GM06990 (cell line): ENCODE measurements around the gene PGPEP1.

ENCODE experiments used
- DNase-seq: peaks from one replicate; pipeline ENCODE4 v3.0.0-alpha.2; 2011; ENCODE audit not compliant: insufficient read length; ENCODE audit errors: extremely low read depth
- H3K27me3 ChIP-seq: replicated peaks from 2 replicates; pipeline ENCODE4 v1.6.0; 2011; ENCODE audit warnings: low read length; ENCODE audit not compliant: control insufficient read depth, insufficient read depth
- H3K36me3 ChIP-seq: 2 replicates; pipeline ENCODE4 v1.5.1; 2011; ENCODE audit warnings: low read length; ENCODE audit not compliant: control insufficient read depth, insufficient read depth
- H3K4me3 ChIP-seq: replicated peaks from 2 replicates; pipeline ENCODE4 v1.5.1; 2011; ENCODE audit warnings: low read depth, mild to moderate bottlenecking, control low read depth, low read length
- TF ChIP-seq, protein P1 (sequence below): IDR thresholded peaks from 2 replicates; pipeline ENCODE4 v1.5.1; 2011; ENCODE audit warnings: low read length, control low read depth, mild to moderate bottlenecking, inconsistent platforms; ENCODE audit not compliant: insufficient read depth, poor library complexity, severe bottlenecking

PGPEP1 gene

DNA sequence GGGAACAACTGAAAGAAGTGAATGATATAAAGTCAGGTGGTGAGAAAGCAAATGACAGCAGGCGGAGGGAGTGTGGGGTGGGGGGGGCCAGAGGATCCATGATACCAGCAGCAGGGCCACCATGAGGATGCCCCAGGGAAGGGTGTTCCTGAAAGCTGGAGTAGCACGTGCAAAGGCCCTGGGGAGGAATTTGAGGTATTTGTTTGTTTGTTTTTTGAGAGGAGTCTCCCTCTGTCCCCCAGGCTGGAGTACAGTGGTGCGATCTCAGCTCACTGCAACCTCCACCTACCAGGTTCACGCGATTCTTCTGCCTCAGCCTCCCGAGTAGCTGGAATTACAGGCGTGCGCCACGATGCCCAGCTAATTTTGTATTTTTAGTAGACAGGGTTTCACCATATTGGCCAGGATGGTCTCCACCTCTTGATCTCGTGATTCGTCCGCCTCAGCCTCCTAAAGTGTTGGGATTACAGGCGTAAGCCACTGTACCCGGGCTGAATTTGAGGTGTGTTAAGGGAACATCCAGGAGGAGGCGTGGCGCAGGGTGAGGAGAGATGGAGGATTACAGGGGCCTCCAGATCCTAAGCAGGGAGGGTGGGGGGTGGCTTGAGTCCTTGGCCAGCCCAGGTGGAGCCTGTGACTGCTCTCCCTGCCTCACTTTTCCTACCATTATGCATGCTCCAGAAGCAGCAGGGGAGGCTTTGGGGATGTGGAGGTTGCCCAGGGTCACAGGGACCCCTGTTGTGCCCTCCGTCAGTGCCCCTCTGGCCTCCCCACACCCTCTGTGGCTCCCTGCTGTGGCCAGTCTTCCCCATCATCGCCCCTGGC is 46.5 kb upstream of the PGPEP1 start:
- no peaks in the 10 kb centered on the region for H3K27me3 ChIP-seq
- no peak overlapping the region for H3K4me3 ChIP-seq
- TF ChIP-seq, protein P1, sequence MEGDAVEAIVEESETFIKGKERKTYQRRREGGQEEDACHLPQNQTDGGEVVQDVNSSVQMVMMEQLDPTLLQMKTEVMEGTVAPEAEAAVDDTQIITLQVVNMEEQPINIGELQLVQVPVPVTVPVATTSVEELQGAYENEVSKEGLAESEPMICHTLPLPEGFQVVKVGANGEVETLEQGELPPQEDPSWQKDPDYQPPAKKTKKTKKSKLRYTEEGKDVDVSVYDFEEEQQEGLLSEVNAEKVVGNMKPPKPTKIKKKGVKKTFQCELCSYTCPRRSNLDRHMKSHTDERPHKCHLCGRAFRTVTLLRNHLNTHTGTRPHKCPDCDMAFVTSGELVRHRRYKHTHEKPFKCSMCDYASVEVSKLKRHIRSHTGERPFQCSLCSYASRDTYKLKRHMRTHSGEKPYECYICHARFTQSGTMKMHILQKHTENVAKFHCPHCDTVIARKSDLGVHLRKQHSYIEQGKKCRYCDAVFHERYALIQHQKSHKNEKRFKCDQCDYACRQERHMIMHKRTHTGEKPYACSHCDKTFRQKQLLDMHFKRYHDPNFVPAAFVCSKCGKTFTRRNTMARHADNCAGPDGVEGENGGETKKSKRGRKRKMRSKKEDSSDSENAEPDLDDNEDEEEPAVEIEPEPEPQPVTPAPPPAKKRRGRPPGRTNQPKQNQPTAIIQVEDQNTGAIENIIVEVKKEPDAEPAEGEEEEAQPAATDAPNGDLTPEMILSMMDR, result no peak

DNA sequence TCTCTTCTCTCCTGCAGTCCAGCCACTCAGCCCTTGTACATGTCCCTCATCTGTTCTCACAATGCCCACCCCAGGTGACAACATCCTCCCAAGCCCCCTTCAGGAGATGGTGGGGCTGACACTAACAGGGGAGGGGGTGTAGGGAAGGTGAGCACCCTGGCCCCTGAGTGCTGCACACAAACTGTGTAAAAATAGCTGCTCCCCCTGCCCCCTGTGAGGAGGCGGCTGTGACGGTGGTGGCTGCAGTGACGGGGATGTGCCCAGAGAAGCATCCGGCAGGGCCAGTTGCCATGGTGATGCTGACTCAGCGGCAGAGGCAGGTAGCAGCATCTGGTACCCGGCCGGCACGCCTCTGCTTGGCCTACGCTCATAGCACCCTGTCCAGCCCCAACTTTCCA is 45.9 kb upstream of the PGPEP1 start:
- no peak overlapping the region for H3K4me3 ChIP-seq
- no peaks in the 10 kb centered on the region for H3K27me3 ChIP-seq
- peak; percentile 62 for DNase-seq
- H3K36me3 ChIP-seq, result no peaks in the 10 kb centered on the region
- TF ChIP-seq, protein P1, result no peak

More for the DNA sequence above, 46.5 kb upstream of the PGPEP1 start:
- no peaks in the 10 kb centered on the region for H3K36me3 ChIP-seq
- DNase-seq, result no peak

DNA sequence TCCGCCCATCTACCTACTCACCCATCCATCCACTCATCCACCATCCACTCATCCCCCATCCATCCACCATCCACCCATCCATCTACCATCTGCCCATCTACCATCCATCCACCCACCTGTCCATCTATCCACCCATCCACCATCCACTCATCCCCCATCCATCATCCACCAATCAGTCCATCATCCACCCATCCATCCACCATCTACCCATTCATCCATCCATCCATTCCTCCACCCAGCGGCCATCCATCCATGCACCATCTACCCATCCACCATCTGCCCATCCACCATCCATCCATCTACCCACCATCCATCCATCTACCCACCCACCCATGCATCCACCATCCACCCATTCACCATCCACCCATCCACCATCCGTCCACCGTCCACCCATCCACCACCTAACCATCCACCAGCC is 45.4 kb upstream of the PGPEP1 start:
- H3K27me3 ChIP-seq, result no peaks in the 10 kb centered on the region
- H3K4me3 ChIP-seq, result no peak overlapping the region
- TF ChIP-seq, protein P1, result no peak
- no peak for DNase-seq
- H3K36me3 ChIP-seq, result no peaks in the 10 kb centered on the region

DNA sequence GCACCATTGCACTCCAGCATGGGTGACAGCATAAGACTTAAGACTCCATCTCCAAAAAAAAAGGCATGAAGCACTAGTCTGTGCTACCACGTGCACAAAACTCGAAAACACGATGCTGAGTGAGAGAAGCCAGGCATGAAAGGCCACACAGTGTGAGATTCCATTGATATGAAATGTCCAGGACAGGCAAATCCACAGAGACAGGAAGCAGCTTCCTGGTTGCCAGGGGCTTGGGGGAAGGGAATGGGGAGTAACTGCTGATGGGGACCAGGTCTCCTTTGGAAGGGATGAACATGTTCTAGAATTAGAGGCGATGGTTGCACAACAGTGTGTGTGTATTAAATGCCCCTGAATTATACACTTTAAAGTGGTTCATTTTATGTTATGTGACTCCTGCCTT is 43.1 kb upstream of the PGPEP1 start:
- no peak for DNase-seq
- H3K36me3 ChIP-seq, result no peaks in the 10 kb centered on the region
- H3K4me3 ChIP-seq, result no peak overlapping the region
- H3K27me3 ChIP-seq, result no peaks in the 10 kb centered on the region
- TF ChIP-seq, protein P1, result no peak

DNA sequence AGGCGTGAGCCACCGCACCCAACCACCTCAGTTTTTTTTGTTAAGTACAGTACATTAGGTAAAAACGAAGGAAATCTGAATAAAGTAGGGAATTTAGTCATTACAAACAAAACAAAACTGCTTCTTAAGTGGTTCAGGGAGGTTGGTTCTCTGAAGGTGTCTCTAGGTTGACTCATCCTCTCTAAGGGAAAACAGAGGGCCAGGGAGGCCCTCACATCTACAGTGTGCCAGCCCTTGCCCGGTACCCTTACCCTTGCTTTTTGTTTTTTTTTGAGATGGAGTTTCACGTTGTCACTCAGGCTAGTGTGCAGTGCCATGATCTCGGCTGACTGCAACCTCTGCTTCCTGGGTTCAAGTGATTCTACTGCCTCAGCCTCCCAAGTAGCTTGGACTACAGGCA is 41.8 kb upstream of the PGPEP1 start:
- Histone ChIP-seq H3K27me3 (no peaks in the 10 kb centered on the region), H3K4me3 (no peak overlapping the region), H3K36me3 (no peaks in the 10 kb centered on the region)
- TF ChIP-seq, protein P1, result no peak
- no peak for DNase-seq
